Measurements from ENCODE around the gene SPIRE1.

SPIRE1 gene

DNA sequence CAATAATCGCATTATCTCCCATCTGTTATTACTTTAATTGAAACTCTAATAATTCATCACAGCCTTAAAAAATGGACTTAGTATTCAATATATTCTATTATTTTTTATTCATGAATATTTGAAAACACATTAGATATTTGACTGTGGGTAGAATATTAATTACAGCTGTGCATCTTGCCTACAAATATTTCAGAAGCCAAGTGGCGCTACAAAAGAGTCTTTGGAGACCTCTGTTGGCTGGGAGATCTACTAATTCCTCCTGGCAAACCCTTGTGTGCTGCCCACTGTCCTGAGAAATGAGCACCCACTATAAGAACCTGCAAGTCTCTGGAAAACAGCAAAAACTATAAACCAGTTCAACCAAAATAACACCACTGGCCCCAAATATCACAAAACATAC, 195.7 kb downstream of the SPIRE1 start:
- no peak for FAIRE-seq
- TF ChIP-seq POLR2A (IDR thresholded peaks at IDR 0.05; ENCODE audit: low read depth, low read length), result no peak
- no peak for DNase-seq (ENCODE audit: insufficient read length, low spot score)

DNA sequence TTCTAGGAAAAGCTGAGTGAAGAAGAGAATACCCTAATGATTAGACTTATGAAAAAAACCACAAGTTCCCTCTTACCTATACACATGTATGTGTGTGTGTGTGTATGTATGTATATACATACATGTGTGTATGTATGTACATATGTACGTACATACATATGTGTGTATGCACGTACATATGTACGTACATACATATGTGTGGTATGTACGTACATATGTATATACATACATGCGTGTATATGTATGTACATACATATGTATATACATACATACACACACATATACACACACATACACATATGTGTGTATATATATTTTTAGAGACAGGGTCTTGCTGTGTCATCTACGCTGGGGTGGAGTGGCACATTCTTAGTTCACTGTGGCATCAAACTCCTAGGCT, 196.6 kb downstream of the SPIRE1 start:
- FAIRE-seq (no peak), DNase-seq (ENCODE audit: insufficient read length, low spot score) (no peak)
- TF ChIP-seq POLR2A (IDR thresholded peaks at IDR 0.05; ENCODE audit: low read depth, low read length), result no peak

DNA sequence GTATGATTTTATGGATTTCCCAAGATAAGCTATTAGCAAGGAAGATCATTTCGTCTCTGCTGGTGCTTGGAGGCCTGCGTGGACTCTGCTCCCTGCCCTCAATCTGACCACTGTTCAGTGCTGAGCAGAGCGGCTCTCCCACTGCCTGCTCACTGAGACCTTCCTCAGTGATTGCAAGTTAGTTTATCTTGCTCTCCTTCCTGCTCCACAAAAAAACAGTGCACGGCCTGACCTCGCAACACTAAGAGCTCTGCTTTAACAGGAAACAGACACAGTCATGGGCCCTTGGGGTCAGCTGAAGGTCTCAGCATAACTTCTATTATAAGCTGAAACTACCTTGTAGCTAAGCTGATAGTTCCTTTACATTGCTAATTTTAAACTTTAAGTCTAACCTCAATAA, 197.0 kb downstream of the SPIRE1 start:
- FAIRE-seq (no peak), DNase-seq (ENCODE audit: insufficient read length, low spot score) (no peak)
- no peak for TF ChIP-seq POLR2A (IDR thresholded peaks at IDR 0.05; ENCODE audit: low read depth, low read length)

DNA sequence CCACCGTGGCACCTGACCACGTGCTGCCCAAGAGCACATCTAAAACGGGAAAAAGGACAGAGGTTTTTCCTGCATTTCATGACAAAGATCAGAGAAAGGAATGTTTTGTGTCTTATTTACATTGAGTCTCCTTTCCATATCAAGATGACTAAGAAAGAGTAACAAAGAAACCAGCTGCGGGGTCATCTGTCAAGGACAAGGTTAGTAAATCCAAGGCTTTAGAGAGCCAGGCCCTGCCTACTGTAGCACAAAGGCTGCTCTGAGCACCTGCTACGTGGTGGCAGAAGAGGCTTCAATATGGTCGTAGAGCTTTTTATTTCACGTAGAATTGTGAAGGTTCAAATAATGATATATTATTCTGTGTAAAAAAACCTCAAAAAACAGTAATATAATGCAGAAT, 199.1 kb downstream of the SPIRE1 start:
- no peak for DNase-seq (ENCODE audit: insufficient read length, low spot score)
- TF ChIP-seq POLR2A (IDR thresholded peaks at IDR 0.05; ENCODE audit: low read depth, low read length), result no peak
- FAIRE-seq, result no peak

DNA sequence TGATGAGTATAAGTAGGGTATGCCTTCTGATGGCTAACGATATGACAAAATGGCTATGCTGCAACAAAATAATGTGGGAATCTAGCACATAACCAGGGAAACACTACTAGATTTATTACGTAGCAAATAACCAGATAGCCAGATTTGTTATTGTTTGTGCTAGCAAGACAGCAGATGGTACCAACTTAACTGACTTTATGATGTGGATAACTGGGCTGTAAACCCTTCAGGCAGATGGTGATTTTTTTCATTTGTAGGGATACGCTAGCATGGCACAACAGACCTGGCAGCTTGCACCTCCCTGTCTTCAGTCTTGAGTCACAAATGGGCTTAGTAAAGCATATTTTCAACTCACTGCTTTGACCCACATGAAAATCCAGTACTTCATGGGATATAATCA, 201.5 kb downstream of the SPIRE1 start:
- no peak for TF ChIP-seq POLR2A (IDR thresholded peaks at IDR 0.05; ENCODE audit: low read depth, low read length)
- no peak for DNase-seq (ENCODE audit: insufficient read length, low spot score)
- FAIRE-seq, result no peak

DNA sequence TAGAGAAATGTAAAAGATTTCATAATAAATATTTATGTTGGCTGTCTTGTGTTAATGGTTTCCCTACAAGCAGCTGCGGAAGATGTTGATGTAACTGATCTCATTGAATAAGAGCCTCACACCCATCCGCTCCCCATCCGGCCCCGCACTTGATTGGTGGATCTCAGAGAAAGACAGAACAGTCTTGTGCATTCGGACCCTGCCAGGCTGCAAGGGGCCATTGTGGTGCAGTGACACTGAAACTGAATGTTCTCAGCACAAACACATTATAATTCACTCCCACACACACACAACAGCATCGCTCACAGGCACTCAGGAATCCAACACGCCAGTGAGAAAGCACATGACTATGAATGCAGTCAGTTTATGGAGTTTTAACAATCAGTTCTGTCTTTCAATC, 202.4 kb downstream of the SPIRE1 start:
- FAIRE-seq (no peak), DNase-seq (ENCODE audit: insufficient read length, low spot score) (no peak)
- no peak for TF ChIP-seq POLR2A (IDR thresholded peaks at IDR 0.05; ENCODE audit: low read depth, low read length)

DNA sequence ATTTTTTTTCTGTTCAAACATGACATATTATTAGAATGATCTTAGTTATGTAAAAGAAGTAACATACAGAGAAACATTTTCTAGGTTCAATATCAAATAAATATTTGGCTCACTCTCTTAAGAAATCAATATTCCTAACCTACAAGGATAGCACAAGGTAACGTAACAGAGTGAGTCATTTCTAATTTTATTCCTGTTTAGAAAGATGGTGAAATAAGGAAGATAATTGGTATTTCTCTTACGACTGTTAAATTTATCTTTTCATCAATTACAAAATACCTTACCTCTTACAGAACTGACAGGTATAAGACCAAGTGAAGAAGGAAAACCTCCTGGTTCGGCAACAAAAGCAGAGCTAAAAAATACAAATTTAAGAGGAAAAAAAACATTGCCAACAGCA, 205.1 kb downstream of the SPIRE1 start:
- no peak for TF ChIP-seq POLR2A (IDR thresholded peaks at IDR 0.05; ENCODE audit: low read depth, low read length)
- no peak for FAIRE-seq
- no peak for DNase-seq (ENCODE audit: insufficient read length, low spot score)

DNA sequence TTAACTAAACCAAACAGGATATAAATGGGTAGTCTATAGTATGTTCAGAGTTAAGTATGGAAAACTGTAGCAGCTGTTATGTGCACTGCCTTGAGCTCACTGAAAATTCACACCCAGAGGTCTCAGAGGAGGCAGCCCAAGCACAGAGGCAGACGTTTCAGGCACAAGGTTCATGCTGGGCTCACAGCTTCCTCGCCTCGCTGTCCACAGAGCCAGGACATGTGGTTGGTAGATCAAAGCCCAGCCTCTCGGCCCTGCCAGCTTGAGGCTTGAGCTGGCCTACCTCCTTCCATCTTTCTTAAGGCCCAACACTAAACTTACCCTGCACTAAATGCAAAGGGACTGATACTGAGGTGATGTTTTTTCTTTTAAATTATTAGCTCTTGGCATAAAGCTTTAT, 206.5 kb downstream of the SPIRE1 start:
- TF ChIP-seq POLR2A (IDR thresholded peaks at IDR 0.05; ENCODE audit: low read depth, low read length), result no peak
- no peak for FAIRE-seq
- DNase-seq (ENCODE audit: insufficient read length, low spot score), result no peak

DNA sequence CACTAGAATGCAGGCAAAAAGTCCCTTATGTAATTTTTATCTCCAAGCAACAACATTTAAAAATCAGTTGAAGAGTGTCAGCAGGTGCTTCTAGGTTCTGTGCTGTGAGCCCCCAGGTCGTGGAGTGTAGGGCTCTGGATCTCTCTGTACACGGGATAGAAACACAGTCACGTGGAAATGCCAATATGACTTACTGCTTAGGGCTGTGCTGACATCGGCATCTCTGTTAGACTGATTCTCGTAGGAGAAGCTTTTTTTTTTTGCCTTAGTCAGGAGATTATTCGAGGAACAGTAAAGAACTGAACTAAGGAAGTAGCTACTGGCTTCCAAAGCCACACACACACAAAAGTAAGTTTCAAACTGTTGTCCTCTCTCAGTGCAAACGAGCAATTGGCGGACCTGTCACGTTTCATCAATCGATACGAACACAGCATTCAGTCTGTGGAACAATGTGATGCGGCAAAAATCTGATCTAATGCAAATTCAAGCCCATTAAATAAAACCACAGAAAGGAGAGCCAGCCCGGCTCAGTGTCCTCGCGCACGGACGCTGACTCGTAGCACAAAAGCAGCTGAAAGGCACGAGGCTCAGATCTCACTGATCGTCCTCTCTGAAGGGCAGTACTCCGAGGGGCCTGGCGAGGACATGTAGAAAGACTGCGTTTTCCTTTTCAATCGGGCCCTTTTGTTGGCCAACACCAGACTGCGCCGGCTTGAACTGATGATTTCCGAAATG, 208.7 kb downstream of the SPIRE1 start:
- DNase-seq (ENCODE audit: insufficient read length, low spot score), result no peak
- no peak for FAIRE-seq
- no peak for TF ChIP-seq POLR2A (IDR thresholded peaks at IDR 0.05; ENCODE audit: low read depth, low read length)

DNA sequence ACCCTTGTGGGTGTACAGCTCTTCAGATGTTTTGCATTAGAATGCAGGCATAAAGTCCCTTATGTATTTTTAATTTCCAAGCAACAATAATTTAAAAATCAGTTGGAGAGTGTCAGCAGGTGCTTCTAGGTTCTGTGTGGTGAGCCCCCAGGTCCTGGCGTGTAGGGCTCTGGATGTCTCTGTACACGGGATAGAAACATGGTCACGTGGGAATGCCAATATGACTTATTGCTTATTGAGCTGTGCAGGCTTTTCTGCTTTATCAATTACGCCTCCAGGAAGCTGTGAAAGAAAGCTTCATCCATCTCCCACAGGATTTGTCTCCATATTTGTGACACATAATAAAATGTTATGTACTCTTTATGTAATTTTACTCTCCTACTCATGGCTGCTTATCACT, 212.4 kb downstream of the SPIRE1 start:
- TF ChIP-seq POLR2A (IDR thresholded peaks at IDR 0.05; ENCODE audit: low read depth, low read length), result no peak
- no peak for DNase-seq (ENCODE audit: insufficient read length, low spot score)
- FAIRE-seq, result no peak

DNA sequence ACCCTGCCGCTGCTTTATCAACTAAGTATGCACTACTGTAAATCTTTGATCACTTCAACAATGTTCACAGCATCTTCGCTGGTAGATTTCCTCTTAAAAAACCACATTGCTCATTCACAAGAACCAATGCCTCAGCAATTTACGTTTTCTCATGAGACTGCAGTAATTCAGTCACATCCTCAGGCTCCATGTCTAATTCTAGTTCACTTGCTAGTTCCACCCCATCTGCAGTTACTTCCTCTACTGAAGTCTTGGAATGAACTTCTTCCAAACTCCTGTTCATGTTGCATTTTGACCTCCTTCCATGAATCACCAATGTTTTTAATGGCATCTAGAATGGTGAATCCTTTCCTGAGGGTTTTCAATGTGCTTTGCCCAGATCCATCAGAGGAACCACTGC, 214.4 kb downstream of the SPIRE1 start:
- FAIRE-seq, result no peak
- DNase-seq (ENCODE audit: insufficient read length, low spot score), result no peak
- no peak for TF ChIP-seq POLR2A (IDR thresholded peaks at IDR 0.05; ENCODE audit: low read depth, low read length)

DNA sequence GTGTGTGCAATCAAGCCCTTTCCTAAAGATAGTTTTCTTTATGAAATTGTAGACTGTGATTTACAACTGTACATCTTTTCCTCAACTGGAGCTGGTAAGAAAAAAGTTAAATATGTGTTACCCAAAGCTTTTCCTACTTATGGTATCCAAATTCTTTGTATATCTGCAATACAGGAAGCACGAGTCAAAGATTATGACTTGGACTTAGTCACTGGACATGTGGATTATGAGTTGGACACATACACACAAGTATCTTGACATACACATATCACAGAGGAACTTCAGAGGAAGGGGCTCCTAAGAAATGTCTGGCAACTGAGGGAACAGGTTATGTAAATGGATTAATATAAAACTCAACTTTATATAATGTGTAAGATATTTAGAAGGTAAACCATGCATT, 215.0 kb downstream of the SPIRE1 start:
- DNase-seq (ENCODE audit: insufficient read length, low spot score), result no peak
- FAIRE-seq, result no peak
- TF ChIP-seq POLR2A (IDR thresholded peaks at IDR 0.05; ENCODE audit: low read depth, low read length), result no peak

DNA sequence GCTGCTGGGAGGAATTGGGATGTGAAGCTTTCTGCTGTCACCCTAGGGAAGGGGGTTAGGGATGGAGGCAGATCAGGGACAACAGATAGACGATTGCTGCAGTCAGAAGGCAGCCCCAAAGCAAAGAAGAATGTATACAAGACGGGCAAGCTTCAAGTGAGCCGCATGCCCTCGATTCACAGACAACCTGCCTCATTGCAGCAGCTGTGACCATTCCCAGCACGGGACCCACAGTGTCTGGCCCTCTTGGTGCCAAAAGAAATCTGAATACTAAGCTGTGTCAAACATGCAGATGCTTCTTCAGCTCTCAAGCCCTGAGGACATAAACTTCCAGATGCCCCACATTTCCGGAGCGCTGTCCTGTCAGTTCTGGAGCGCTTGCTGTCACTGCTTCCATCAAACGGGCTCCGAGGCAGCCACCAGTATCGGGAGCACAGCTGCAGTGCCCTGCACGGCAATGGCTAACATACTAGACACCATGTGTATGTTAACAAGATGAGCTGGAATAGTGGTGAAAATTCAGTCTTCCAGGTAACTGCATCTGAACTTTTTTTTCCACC, 216.4 kb downstream of the SPIRE1 start:
- DNase-seq (ENCODE audit: insufficient read length, low spot score) (no peak), FAIRE-seq (no peak)
- TF ChIP-seq POLR2A (IDR thresholded peaks at IDR 0.05; ENCODE audit: low read depth, low read length), result no peak

DNA sequence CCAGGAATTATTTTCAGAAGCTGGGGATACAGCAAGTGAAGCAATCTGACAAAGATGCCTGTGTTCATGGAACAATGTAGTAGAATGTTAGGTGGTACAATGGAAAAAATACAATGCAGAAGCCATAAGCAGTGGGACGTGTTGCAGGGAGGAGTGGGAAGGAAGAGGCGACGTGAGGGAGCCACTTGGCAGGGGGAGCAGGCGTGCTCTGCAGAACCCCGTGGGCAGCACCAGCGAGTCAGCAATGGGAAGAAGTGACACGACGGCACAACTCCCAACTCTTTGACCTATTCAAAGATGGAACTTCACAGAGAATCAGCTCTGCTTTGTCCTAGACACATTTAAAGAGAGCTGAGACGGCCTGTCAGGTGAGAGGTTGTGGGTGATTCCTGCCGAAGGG, 219.7 kb downstream of the SPIRE1 start:
- FAIRE-seq (no peak), DNase-seq (ENCODE audit: insufficient read length, low spot score) (no peak)
- no peak for TF ChIP-seq POLR2A (IDR thresholded peaks at IDR 0.05; ENCODE audit: low read depth, low read length)

DNA sequence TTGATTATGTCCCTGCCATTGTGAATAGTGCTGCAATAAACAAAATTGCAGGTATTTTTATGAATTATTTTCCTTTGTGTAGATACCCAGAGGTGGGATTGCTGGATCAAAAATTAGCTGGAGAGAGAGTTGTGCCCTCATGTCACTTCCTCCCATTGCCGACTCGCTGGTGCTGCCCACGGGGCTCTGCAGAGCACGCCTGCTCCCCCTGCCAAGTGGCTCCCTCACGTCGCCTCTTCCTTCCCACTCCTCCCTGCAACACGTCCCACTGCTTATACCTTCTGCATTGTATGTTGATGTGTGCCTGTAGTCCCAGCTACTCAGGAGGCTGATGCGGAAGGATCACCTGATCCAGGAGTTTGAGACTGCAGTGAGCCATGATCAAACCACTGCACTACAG, 222.0 kb downstream of the SPIRE1 start:
- DNase-seq (ENCODE audit: insufficient read length, low spot score) (no peak), FAIRE-seq (no peak)
- TF ChIP-seq POLR2A (IDR thresholded peaks at IDR 0.05; ENCODE audit: low read depth, low read length), result no peak
